HG02938 (cell line): ENCODE measurements around the gene ANKRD63.

Source experiments
- ATAC-seq: cut with Tn5 transposase; IDR thresholded peaks from one replicate; pipeline ENCODE4 v1.9.1; 2021; ENCODE audit warnings: mild to moderate bottlenecking, moderate library complexity; ENCODE audit not compliant: unreplicated experiment

Gene ANKRD63

GRCh38 chr15:40280260-40281056, 2.4 kb downstream of the ANKRD63 start:
- ATAC-seq, result no peak

DNA sequence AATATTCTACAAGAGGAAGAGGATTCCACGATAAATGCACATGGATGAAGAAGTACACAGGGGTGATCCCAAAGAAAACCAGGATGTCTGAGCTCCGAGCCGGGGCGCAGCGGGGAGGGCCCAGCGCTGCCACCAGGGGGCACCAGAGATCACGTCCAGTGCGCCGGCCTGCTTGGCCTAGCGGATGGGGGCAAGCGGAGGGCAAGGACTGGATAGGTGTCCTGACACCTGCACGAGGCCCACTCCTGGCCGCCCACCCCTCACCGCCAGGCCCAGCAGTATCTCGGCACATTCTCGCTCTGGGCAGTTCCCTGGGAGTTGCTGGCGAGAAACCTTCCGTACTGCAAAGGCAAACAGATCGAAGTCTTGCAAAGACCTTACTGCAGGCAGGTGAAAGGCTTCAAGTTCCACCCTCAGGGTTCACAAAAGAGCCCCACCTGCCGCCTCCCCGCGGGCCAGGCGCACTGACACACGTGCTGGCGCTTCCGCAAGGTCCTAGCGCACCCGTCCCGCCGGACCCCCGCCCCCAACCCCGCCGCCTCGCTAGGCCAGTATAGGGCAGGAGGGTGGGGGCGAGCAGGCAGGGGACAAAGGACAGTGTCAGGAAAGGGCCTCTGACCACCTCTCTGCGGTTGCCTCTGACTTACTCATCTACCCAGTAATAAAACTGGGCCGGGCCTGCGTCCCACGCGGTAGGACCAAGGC, 3.3 kb downstream of the ANKRD63 start:
- ATAC-seq, result no peak

GRCh38 chr15:40278026-40278425, 4.8 kb downstream of the ANKRD63 start:
- no peak for ATAC-seq

- no peak for ATAC-seq
Measured at GRCh38 chr15:40277471-40277870, 5.4 kb downstream of the ANKRD63 start.

DNA sequence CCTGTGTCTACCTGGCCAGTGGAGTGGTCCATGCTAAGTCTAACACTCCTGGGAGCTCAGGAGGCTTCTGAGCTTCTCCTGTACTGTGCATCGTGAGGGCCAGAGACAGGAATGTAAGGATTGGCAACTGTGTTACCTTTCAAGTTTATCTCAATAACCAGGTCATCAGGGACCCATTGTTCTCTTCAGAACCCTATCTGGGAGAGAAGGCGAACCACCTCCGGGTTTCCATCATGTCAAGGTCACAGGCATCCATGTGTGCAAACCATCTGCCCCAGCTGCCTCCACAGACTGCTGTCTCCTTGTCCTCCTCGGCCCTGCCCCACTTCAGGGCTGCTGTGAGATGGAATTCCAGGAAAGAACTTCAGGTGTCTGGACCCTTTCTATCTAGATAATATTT, 5.9 kb downstream of the ANKRD63 start:
- ATAC-seq, result no peak

DNA sequence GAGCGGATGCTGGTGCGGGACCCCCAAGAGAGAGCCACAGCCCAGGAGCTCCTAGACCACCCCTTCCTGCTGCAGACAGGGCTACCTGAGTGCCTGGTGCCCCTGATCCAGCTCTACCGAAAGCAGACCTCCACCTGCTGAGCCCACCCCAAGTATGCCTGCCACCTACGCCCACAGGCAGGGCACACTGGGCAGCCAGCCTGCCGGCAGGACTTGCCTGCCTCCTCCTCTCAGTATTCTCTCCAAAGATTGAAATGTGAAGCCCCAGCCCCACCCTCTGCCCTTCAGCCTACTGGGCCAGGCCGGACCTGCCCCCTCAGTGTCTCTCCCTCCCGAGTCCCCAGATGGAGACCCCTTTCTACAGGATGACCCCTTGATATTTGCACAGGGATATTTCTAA, 6.9 kb downstream of the ANKRD63 start:
- no peak for ATAC-seq

GRCh38 chr15:40275523-40275922, 7.3 kb downstream of the ANKRD63 start:
- no peak for ATAC-seq

GRCh38 chr15:40274350-40275274, 8.3 kb downstream of the ANKRD63 start:
- ATAC-seq, result no peak

- no peak for ATAC-seq
Measured at GRCh38 chr15:40273428-40273827, 9.4 kb downstream of the ANKRD63 start.

DNA sequence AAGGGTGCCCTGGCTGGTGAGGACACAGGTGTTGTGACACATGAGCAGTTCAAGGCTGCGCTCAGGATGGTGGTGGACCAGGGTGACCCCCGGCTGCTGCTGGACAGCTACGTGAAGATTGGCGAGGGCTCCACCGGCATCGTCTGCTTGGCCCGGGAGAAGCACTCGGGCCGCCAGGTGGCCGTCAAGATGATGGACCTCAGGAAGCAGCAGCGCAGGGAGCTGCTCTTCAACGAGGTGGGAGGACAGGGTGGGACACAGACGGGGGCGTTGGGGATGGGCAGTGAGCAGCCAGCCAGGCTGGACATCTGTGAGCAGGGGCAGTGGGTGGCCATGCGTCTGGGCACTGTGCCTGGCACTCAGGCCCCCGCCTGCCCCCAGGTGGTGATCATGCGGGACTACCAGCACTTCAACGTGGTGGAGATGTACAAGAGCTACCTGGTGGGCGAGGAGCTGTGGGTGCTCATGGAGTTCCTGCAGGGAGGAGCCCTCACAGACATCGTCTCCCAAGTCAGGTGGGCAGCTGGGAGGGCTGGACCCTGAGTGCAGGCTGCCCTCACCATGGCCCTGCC, 10.3 kb downstream of the ANKRD63 start:
- ATAC-seq, result no peak

- ATAC-seq, result no peak
Measured at GRCh38 chr15:40271685-40272484, 11.0 kb downstream of the ANKRD63 start.

DNA sequence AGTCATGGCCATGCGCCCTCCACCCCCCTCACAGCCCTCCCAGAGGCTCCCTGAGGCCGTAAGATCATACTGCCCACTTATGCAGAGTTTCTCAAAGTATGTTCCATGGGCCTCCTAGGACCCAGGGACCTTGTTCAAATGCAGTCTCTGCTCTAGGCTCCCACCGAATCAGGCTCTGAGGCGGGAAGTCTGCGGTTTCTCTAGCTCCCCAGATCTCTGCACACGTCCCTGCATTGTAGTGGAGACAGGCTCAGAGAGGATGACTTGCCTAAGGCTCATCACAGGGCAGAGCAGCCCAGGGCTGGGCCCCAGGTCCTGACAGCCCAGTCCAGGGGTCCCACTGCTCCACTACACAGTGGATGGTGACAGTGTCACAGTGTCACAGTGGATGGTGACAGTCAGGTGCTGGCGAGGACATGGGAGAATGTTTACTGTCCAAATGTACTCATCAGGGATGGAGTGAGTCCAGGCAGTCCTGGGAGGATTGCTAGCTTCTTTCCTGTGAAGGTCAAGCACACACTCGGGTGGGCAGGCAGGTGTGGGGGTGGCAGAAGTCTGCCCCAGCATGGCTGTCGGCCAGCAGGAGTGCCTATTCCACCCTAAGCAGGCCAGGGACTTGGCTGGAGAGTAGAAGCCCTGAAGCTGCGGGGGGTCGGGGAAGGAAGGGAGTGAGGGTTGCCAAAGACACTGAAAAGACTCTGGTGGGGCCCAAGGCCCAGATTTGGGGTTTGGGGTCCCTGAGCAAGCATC, 12.4 kb downstream of the ANKRD63 start:
- no peak for ATAC-seq

GRCh38 chr15:40269604-40270003, 13.3 kb downstream of the ANKRD63 start:
- ATAC-seq, result no peak

DNA sequence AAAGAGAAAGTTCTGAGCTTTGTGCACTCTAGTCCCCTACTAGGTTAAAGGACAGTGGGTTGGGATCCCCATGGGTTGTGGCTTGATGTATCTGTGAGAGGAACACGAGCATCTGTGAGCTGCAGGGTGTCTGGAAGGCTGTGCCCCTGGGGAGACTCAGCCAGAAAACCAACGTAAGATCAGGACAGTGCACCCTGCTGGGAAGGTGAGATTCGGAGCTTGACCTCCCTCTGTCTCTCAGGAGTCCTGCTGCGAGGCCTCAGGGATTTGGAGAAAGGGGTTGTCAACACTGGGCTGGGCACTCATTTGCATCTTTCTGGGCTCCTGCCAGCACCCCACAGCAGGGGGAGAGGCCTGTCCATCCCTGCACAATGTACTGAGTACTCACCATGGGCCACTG, 15.2 kb downstream of the ANKRD63 start:
- ATAC-seq, result no peak

DNA sequence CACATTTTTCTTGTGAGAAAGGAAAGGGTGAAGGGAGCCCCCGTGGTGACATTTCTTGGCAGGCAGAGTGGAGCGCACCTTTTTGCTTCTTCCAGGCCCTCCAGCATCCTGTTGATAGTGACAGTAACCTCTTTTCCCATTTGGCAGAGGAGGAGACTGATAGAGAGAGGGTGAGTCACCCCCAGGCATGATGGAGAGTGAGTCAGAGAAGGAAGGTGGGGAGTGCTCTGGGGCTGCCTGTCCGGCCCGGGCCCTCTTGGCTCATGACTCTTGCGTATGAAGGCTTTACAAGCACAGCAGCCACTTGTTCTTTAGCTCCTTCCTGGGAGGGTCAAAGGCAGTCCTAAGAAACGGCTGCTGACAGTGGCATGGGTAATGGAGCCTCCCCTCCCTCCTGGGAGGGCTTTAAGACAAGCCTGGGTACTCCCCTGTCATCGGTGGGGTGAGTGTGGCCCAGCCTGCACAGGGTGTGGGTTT, 16.0 kb downstream of the ANKRD63 start:
- ATAC-seq, result no peak

DNA sequence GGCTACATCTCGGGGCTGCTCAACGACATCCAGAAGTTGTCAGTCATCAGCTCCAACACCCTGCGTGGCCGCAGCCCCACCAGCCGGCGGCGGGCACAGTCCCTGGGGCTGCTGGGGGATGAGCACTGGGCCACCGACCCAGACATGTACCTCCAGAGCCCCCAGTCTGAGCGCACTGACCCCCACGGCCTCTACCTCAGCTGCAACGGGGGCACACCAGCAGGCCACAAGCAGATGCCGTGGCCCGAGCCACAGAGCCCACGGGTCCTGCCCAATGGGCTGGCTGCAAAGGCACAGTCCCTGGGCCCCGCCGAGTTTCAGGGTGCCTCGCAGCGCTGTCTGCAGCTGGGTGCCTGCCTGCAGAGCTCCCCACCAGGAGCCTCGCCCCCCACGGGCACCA, 17.0 kb downstream of the ANKRD63 start:
- no peak for ATAC-seq

DNA sequence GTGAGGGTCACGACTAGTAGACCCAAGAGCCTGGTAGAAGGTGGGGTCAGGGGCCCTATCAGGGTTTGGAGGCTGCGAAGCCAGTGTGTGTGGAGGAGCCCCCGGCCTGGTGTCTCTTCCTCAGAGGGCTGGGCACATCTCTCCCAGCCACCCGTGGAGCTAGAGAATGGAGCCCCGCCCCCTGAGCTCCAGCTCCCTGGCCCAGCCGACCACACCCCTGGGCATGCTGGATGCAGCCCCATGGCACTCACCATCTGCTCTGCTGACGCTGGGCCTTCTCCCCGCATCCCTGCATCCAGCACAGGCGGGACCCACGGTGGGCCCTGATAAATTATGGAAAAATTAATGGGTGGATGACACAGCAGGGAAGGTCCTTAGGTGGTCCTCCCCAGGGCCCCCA, 17.5 kb downstream of the ANKRD63 start:
- no peak for ATAC-seq

DNA sequence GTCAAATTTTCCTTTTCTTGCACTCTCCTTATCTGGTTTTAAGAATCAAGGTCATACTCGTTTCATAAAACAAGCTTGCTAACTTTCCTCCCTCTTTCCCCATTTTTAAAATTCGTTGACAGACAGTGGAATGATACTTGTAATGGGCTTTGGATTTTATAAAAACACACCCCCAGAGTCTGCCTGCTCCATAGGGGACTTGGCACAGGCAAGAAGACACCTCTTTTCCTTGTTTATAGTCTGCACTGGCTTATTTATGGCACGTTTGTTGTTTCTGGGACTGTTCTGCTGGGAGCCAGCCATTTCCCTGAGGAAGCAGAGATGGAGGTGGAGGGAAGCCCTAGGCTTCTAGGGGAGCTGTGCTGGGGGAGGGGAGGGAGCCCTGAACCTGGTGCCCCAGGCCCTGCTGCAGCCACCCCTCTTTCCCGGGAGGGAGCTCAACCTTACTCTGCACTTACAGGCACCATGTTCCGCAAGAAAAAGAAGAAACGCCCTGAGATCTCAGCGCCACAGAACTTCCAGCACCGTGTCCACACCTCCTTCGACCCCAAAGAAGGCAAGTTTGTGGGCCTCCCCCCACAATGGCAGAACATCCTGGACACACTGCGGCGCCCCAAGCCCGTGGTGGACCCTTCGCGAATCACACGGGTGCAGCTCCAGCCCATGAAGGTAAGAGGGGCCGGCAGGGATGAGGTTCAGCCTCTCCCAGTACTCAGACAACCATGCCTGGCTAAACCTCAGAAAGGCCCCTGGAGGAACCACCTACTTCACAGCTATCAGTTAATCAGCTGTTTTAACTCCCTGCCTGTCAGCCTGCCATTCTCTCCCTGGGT, 18.3 kb downstream of the ANKRD63 start:
- ATAC-seq, result no peak
